Heart left ventricle (tissue), 16 donors: ENCODE results near the gene PARD3B. TPM values are rescaled to one million over a fixed set of nuclear protein-coding genes. Genes with fewer than 3 reads are reported as not detected.

Source experiments
- ATAC-seq, 4 donors: fragments of 200-7000 bp; cut with Tn5 transposase; one replicate each; pipeline ENCODE4 v1.9.1; 2020 to 2022; ENCODE audit warnings: moderate library complexity in 4 of 4, mild to moderate bottlenecking in 3 of 4, moderate number of reproducible peaks in 1 of 4
- DNase-seq, 5 donors: peaks; one replicate each; pipeline ENCODE4 v3.0.0-alpha.2; 2020
- H3K27ac ChIP-seq, 12 donors: fragments of 200-600 bp; sonication (generic) in 4 of 12; one replicate each; pipeline versions ENCODE4 v1.5.0 to v1.8.0; 2016 to 2022; ENCODE audit warnings: mild to moderate bottlenecking in 2 of 12
- H3K27me3 ChIP-seq, 9 donors: fragments of 200-600 bp; sonication (generic) in 2 of 9; one replicate each; pipeline versions ENCODE4 v1.5.1 to v1.8.0; 2016 to 2022; ENCODE audit warnings: mild to moderate bottlenecking in 3 of 9
- H3K36me3 ChIP-seq, 9 donors: fragments of 200-600 bp; sonication (generic) in 2 of 9; one replicate each; pipeline versions ENCODE4 v1.5.0 to v1.8.0; 2018 to 2022; ENCODE audit warnings: mild to moderate bottlenecking in 2 of 9
- H3K4me1 ChIP-seq, 12 donors: fragments of 200-600 bp; sonication (generic) in 4 of 12; one replicate each; pipeline versions ENCODE4 v1.5.0 to v1.8.0; 2016 to 2022; ENCODE audit warnings: mild to moderate bottlenecking in 3 of 12
- H3K4me3 ChIP-seq, 12 donors: fragments of 200-600 bp; sonication (generic) in 4 of 12; one replicate each; pipeline versions ENCODE4 v1.5.0 to v1.8.0; 2017 to 2022; ENCODE audit warnings: mild to moderate bottlenecking in 9 of 12, moderate library complexity in 4 of 12
- H3K9me3 ChIP-seq, 12 donors: fragments of 200-600 bp; sonication (generic) in 4 of 12; one replicate each; pipeline versions ENCODE4 v1.5.0 to v1.8.0; 2016 to 2022; ENCODE audit warnings: mild to moderate bottlenecking in 1 of 12
- CTCF ChIP-seq, 12 donors: fragments of 200-600 bp; sonication (generic) in 4 of 12; IDR thresholded peaks; one replicate each; pipeline versions ENCODE4 v1.5.0 to v1.8.0; 2018 to 2022; ENCODE audit warnings: antibody characterized with exemption in 12 of 12, mild to moderate bottlenecking in 5 of 12
- POLR2A ChIP-seq, 2 donors: fragments of 450-650 bp; IDR thresholded peaks; one replicate each; pipeline ENCODE4 v1.6.1; 2017; ENCODE audit warnings: antibody characterized with exemption in 2 of 2, mild to moderate bottlenecking in 2 of 2, moderate library complexity in 2 of 2
- WGBS, 4 donors: extraction: QIAGEN DNeasy Blood & Tissue Kit in 2 of 4; methylation state at CpG; one replicate each; pipeline versions ENCODE4 v1.1.5 to v1.1.7; 2013 to 2018; 5-methylcytosine and 5-hydroxymethylcytosine counted together
- intact Hi-C, 10 donors: fragments of 100-400 bp; cut with DNase I; formaldehyde crosslinking; loops; one replicate each; pipeline versions ENCODE4 v1.11.1 to v1.14.2; 2022
- polyA plus RNA-seq, 2 donors: library from polyadenylated mRNA; stranded (reverse); fragments of 200-250 nt; gene quantifications; one replicate each; pipeline ENCODE4 v1.2.3, GENCODE V29; 2013
- total RNA-seq, 9 donors: library from RNA; depleted of rRNA in 2 of 9; stranded (reverse); fragments of >200 nt in 2 of 9; fragmentation: NEBNext Ultra II Directional in 3 of 9; extraction: Animal tissue kit (Norgen Biotek cat#: 25700) in 3 of 9; gene quantifications; one replicate each; pipeline versions ENCODE4 v1.1.0 to v1.2.4, GENCODE V29; 2016 to 2023
- donor health status: ischemic (EF 13 %, LVEDD 7.1; RV severe dilation, severe dysfunction).
- donor health status: healthy with polysubstance abuse.
- donor health status: DM: no; HTN: yes; CAD: no.
- donor health status: DM: no; HTN: no; CAD: no.
- donor health status: ischemic (EF 25% LVEDD 6.9; RV normal size, moderate dysfunction).
- donor health status: ischemic (EF 25% LVEDD 5.7; RV mildly dilated, moderate dysfunction).
- donor health status: healthy.
- donor health status: DM: yes; HTN: yes; CAD: no.
- donor health status: ischemic (EF 35%, LVEDD 5.7; RV mildly dilated, moderate dysfunction).
- donor health status: nonischemic (EF 11% LVEDD 7.7; RV severe dilation, severe dysfunction).
- donor health status: DM: yes; HTN: yes; CAD: no.
- donor health status: PGD.
- donor health status: ischemic (EF 29% LVEDD 5.4; RV normal size, mild dysfunction).
- donor health status: nonischemic (EF 23%, LVEDD 6.1; RV moderate dilation, normal function).

PARD3B gene
- total and polyA plus RNA-seq, 11 donors, result 0.71 to 15.1 (median 6.2) TPM

GRCh38 chr2:204650611-204651010 lies 105.3 kb downstream of the PARD3B start:
- intact Hi-C loops, result no loop called here
- H3K27me3 ChIP-seq, result no peaks in the 10 kb centered on the region
- H3K4me1 ChIP-seq, result peaks cover 0 to 6% (median 0%) of the 10 kb centered on the region in 12 donors
- TF ChIP-seq POLR2A (IDR thresholded peaks at IDR 0.05) (no peak), CTCF (IDR thresholded peaks at IDR 0.05) (no peak)
- H3K36me3 ChIP-seq, result no peaks in the 10 kb centered on the region
- H3K9me3 ChIP-seq, result peaks cover 0 to 7% (median 0%) of the 10 kb centered on the region in 12 donors
- ATAC-seq, result no peak
- no peak overlapping the region for H3K27ac ChIP-seq
- DNase-seq, result no peak
- no peak overlapping the region for H3K4me3 ChIP-seq

- Histone ChIP-seq H3K4me1 (peaks cover 0 to 6% (median 0%) of the 10 kb centered on the region in 12 donors), H3K36me3 (no peaks in the 10 kb centered on the region), H3K9me3 (peaks cover 0 to 7% (median 0%) of the 10 kb centered on the region in 12 donors), H3K27ac (no peak overlapping the region), H3K27me3 (no peaks in the 10 kb centered on the region), H3K4me3 (no peak overlapping the region)
- TF ChIP-seq CTCF (IDR thresholded peaks at IDR 0.05), result no peak
- no peak for TF ChIP-seq POLR2A (IDR thresholded peaks at IDR 0.05)
- 96 to 99% (median 98%) methylated on average over 4 of the region's 4 CpGs for WGBS, 4 donors
- no peak for DNase-seq
- no peak for ATAC-seq
- intact Hi-C loops, result no loop called here
Observed at GRCh38 chr2:204652063-204652462, 106.8 kb downstream of the PARD3B start.

GRCh38 chr2:204654669-204655068 lies 109.4 kb downstream of the PARD3B start:
- no peak overlapping the region for H3K4me3 ChIP-seq
- peaks cover 0 to 7% (median 0%) of the 10 kb centered on the region in 12 donors for H3K9me3 ChIP-seq
- DNase-seq, result no peak
- ATAC-seq, result no peak
- peaks cover 0 to 6% (median 0%) of the 10 kb centered on the region in 12 donors for H3K4me1 ChIP-seq
- no peak for TF ChIP-seq CTCF (IDR thresholded peaks at IDR 0.05)
- TF ChIP-seq POLR2A (IDR thresholded peaks at IDR 0.05), result no peak
- H3K27me3 ChIP-seq, result no peaks in the 10 kb centered on the region
- WGBS, 4 donors, result 68 to 84% (median 77%) methylated on average over 1 of the region's 1 CpG
- no peaks in the 10 kb centered on the region for H3K36me3 ChIP-seq
- intact Hi-C loops, result no loop called here
- no peak overlapping the region for H3K27ac ChIP-seq

- H3K36me3 ChIP-seq, result no peaks in the 10 kb centered on the region
- WGBS, 4 donors, result 95 to 98% (median 96%) methylated on average over 2 of the region's 2 CpGs
- H3K9me3 ChIP-seq, result peaks cover 0 to 7% (median 0%) of the 10 kb centered on the region in 12 donors
- intact Hi-C loops, result no loop called here
- TF ChIP-seq POLR2A (IDR thresholded peaks at IDR 0.05) (no peak), CTCF (IDR thresholded peaks at IDR 0.05) (no peak)
- no peak for DNase-seq
- no peaks in the 10 kb centered on the region for H3K27me3 ChIP-seq
- peak in 1 of 4 donors; percentile 48 for ATAC-seq
- no peak overlapping the region for H3K4me3 ChIP-seq
- H3K4me1 ChIP-seq, result peaks cover 0 to 6% (median 0%) of the 10 kb centered on the region in 12 donors
- H3K27ac ChIP-seq, result no peak overlapping the region
Observed at GRCh38 chr2:204655101-204655500, 109.8 kb downstream of the PARD3B start.
